Islet precursor cell (in vitro differentiated cells): ENCODE measurements around the gene DAND5.

ENCODE experiments used
- DNase-seq: peaks from one replicate; pipeline ENCODE4 v3.0.0-alpha.2; 2018

The DAND5 gene

GRCh38 chr19:13010992-13011652, 41.7 kb downstream of the DAND5 start:
- DNase-seq, result no peak

GRCh38 chr19:13011653-13012389, 42.4 kb downstream of the DAND5 start:
- DNase-seq, result no peak

- DNase-seq, result no peak
These were observed 43.0 kb downstream of the DAND5 start for GRCh38 chr19:13012390-13012689.

- peak; percentile 70 for DNase-seq
These were observed 43.6 kb downstream of the DAND5 start for GRCh38 chr19:13012690-13013608.

GRCh38 chr19:13013649-13014048, 44.3 kb downstream of the DAND5 start:
- DNase-seq, result no peak

GRCh38 chr19:13014101-13014920, 44.9 kb downstream of the DAND5 start:
- no peak for DNase-seq

- no peak for DNase-seq
These were observed 45.5 kb downstream of the DAND5 start for GRCh38 chr19:13014921-13015280.

GRCh38 chr19:13015361-13016223, 46.2 kb downstream of the DAND5 start:
- DNase-seq, result no peak

GRCh38 chr19:13016245-13016627, 46.9 kb downstream of the DAND5 start:
- no peak for DNase-seq

GRCh38 chr19:13016628-13017305, 47.4 kb downstream of the DAND5 start:
- DNase-seq, result no peak

GRCh38 chr19:13017306-13018034, 48.1 kb downstream of the DAND5 start:
- DNase-seq, result no peak

- no peak for DNase-seq
These were observed 48.9 kb downstream of the DAND5 start for GRCh38 chr19:13018035-13018914.

- DNase-seq, result no peak
These were observed 50.0 kb downstream of the DAND5 start for GRCh38 chr19:13019332-13019731.

- no peak for DNase-seq
These were observed 50.6 kb downstream of the DAND5 start for GRCh38 chr19:13020002-13020414.

- no peak for DNase-seq
These were observed 52.9 kb downstream of the DAND5 start for GRCh38 chr19:13022111-13022858.

- DNase-seq, result no peak
These were observed 53.7 kb downstream of the DAND5 start for GRCh38 chr19:13022859-13023636.

- DNase-seq, result no peak
These were observed 54.3 kb downstream of the DAND5 start for GRCh38 chr19:13023656-13024055.
